GM12873 (cell line): ENCODE data around the gene YAP1.

Experiments
- CTCF ChIP-seq: IDR thresholded peaks from 2 replicates; pipeline ENCODE4 v1.5.1; 2012; ENCODE audit warnings: low read depth, mild to moderate bottlenecking, moderate library complexity, low read length, control low read depth; ENCODE audit not compliant: insufficient read depth; ENCODE audit errors: missing control alignments

YAP1 gene

GRCh38 chr11:102241026-102241425 lies 130.8 kb downstream of the YAP1 start:
- no peak for TF ChIP-seq CTCF

GRCh38 chr11:102243399-102243884 lies 133.2 kb downstream of the YAP1 start:
- no peak for TF ChIP-seq CTCF

DNA sequence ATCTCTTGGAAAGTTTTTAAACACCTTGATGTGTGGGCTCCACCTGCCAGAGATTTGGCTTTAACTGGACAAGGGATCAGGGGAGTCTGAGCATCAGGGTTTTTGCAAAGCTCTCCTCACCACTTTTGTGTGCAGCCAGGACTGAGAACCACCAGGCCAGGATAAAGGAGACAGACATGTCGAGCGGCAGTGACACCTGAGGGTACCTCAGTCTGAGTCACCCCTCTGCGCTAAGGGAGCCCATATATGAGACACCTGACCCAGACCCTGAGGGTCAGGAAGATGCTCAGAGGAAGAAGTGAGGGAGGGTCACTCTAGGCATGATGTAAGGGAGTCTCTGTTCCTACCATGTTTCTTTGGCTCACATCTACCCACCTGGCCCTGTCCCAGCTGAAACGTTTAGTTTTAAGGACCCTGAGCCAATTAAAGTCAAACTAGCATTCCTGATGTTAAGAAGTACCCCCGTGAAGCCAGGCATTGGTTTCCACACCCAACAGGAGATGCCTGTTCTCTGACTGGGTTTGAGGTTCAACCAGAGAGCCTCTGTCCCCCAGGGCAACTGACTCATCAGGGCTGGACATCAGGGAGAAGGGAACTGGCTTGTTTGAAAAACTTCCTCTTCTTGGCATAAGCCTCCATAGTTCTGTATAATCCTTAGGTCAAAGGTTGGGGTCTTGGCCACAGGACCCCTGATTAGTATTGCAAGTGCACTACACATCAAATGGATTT lies 134.6 kb downstream of the YAP1 start:
- TF ChIP-seq CTCF, result no peak

DNA sequence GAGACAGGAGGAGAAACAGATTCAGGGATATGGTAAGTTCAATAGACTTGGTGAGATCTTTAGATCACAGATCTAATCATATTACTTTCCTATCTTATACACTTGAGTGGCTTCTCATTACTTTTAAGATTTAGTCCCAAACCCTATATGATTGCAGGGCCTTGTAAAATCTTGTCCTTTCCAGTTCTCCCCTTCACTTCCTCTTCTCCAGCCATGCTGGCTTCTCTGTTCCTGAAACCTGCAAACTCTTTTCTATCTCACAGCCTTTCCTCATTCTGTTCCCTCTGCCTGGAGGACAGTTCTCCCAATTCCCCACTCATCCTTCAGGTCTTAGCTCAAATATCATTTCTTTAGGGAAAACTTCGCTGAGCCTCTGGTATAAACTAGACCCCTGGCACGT lies 141.2 kb downstream of the YAP1 start:
- TF ChIP-seq CTCF, result no peak

DNA sequence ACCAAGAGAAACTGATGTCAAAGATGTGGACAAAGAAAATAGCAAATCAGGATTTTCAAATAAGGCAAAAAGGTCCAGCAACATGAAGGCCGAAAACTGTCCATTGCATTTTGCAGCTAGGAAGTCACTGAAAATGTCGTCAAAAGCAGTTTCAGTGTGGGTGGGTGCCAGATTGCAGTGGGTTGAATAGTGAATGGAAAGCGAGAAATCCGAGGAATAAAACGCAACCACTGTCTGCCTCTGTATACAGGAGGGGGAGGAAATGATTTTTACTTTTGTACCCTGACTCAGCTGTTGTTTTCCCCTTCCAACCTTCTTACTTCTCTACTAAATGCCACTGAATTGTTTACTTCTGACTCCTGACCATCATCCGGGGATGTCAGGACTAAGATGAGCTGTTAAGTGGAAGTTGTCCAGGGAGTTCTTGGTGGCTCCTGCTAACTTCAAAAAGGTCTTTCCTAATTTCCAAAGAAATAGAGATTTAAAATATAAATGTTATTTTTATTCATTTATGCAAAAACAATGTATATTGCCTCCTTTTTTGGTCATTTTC lies 142.2 kb downstream of the YAP1 start:
- no peak for TF ChIP-seq CTCF

DNA sequence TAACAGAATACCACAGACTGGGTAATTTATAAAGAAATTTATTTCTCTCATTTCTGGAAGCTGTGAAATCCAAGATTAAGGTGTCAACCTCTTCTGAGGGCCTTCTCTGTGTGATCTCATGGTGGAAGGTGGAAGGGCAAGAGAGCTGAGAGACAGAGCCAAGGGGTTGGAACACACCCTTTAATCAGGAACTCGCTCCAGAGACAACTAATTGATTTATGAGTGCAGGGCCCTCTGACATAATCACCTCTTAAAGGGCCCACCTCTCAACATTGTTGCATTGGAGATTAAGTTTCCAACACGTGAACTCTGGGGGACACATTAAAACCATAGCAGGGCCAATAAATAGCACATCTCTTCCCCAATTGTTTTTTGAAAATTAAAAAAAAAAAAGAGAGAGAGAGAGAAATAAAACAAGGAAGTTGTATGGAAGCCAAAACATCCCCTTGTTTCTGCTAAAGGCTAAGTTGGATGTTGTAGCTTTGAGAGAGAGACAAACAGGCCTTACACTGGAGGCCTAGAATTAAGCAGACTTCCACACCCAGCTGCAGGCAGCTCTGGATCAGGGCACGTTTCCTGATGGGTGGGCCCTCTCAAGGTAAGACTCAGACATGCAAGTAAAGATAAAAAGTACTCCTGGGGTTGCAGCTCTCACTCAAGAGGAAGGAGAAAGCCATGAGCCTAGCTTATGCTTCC lies 142.9 kb downstream of the YAP1 start:
- no peak for TF ChIP-seq CTCF

DNA sequence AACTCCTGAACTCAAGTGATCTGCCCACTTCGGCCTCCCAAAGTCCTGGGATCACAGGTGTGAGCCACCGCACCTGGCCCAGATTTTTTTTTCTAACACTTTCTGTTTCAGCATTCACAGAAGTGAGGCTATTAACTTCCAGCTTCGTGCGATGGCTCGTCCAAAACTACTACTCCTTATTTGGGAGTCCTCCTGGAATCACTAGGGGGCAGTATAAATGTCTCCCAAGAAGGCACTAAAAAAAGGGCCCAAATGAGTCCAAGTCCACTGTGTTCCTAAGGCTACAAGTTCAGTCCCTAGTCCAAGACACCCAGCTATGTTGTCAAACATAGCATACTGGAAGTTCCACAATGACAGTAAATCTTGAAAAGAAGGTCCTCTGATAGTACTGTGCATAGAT lies 143.8 kb downstream of the YAP1 start:
- peak; percentile 46 for TF ChIP-seq CTCF
